Coronary artery (tissue), 2 donors: ENCODE data around the gene SBF1.

Experiments
- DNase-seq: peaks from one replicate; pipeline ENCODE4 v3.0.0-alpha.2; 2017; ENCODE audit warnings: low spot score
- H3K27ac ChIP-seq, 2 donors: fragments of 200-600 bp; sonication (generic); one replicate each; pipeline ENCODE4 v1.5.1; 2016 to 2019
- H3K4me3 ChIP-seq: fragments of 200-600 bp; sonication (generic); 2 replicates; pipeline ENCODE4 v1.5.1; 2016; ENCODE audit warnings: mild to moderate bottlenecking, moderate library complexity
- TF ChIP-seq, protein P1 (sequence below): fragments of 200-600 bp; sonication (generic); IDR thresholded peaks from one replicate; pipeline ENCODE4 v1.5.1; 2019; ENCODE audit warnings: antibody characterized with exemption

The SBF1 gene

DNA sequence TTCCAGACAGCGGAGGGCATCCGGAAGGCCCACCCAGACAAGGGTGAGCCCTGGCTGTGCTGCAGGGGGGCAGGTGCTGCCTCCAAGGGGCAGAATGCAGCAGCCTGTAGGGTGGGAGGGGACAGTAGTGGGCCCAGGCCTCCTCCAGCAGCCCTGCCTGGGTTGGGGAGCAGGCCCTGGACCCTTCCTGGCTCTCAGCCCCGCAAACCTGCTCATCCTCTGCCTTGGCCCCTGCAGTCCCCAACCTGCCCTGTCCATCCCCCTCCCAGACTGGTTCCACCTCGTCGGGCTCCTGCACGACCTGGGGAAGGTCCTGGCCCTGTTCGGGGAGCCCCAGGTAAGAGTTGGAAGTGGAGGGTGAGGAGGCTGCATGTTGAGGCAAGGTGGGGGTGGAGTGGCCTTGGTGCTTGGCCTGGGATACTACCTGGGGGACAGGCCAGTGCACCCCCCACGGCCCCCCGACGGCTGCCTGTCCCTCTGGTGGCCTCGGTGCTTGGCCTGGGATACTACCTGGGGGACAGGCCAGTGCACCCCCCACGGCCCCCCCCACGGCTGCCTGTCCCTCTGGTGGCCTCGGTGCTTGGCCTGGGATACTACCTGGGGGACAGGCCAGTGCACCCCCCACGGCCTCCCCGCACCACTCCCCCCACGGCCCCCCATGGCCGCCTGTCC, 13.3 kb upstream of the SBF1 start:
- no peak for DNase-seq
- Histone ChIP-seq H3K27ac (no peak overlapping the region), H3K4me3 (no peak overlapping the region)
- TF ChIP-seq, protein P1, sequence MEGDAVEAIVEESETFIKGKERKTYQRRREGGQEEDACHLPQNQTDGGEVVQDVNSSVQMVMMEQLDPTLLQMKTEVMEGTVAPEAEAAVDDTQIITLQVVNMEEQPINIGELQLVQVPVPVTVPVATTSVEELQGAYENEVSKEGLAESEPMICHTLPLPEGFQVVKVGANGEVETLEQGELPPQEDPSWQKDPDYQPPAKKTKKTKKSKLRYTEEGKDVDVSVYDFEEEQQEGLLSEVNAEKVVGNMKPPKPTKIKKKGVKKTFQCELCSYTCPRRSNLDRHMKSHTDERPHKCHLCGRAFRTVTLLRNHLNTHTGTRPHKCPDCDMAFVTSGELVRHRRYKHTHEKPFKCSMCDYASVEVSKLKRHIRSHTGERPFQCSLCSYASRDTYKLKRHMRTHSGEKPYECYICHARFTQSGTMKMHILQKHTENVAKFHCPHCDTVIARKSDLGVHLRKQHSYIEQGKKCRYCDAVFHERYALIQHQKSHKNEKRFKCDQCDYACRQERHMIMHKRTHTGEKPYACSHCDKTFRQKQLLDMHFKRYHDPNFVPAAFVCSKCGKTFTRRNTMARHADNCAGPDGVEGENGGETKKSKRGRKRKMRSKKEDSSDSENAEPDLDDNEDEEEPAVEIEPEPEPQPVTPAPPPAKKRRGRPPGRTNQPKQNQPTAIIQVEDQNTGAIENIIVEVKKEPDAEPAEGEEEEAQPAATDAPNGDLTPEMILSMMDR, result no peak

DNA sequence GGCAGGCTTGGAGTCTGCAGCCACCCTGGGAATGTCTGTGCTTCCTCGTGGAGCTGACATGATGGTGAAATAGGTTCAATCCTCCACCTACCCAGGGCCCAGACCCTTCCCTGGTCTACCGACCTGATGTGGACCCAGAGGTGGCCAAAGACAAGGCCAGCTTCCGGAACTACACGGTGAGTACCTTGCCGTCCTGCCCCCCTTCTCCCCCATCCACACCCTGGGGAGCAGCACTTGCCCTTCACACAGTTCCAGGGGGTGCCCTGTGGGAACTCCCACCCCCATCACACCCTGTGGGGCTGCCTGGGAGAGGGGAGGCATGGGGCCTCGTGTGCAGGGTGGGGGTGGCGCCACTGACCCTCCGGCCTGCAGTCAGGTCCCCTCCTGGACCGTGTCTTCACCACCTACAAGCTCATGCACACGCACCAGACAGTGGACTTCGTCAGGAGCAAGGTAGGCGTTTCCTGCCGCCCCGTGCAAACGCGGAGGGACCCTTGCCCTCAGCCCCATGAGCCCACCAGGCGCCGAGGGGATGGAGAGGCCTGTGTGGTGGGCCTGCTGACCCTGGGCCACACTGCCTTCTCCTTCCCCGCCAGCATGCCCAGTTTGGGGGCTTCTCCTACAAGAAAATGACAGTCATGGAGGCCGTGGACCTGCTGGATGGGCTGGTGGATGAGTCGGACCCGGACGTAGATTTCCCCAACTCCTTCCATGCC, 12.6 kb upstream of the SBF1 start:
- DNase-seq, result no peak
- Histone ChIP-seq H3K27ac (no peak overlapping the region), H3K4me3 (no peak overlapping the region)
- TF ChIP-seq, protein P1, result no peak

DNA sequence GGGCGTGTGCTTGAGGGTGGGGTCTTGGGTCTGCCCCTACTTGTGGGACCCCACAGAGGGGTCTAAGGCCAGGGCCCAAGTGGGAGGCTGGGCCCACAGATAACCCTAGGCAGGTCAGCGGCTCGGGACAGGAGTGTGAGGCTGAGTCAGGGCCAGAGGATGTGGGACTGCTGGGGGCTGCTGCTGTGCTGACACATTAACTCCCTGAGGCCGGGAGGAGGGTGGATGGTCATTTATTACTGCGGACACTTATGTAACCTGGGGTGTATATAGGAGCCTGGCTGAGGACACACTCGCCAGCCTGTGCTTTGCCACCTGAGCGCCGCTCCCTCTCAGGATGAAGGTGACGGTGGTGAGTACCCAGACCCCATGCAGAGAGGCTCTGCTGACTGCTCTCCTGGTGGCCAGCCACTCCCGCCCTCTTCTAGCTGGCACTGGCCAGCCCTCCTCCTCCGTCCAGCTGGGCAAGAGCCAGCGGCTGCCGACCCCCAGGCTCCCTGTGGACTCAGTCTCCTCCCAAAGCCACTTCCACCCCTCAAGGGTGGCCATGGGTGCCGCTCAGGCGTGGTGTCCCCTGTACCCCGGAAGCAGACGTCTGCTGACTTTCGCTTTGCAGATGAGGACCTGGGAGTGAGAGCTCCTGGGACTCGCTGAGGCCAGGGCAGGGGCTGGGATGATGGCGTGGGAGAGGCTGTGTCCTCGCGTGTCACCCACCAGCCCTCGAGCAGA, 11.9 kb upstream of the SBF1 start, which contains the start of gene MIOX:
Gene MIOX (plus strand): TSS at position 299 of the 729 bp plus-strand sequence. CDS start 39 bp downstream, at position 338.
- no peak for DNase-seq
- TF ChIP-seq, protein P1, result no peak
- no peak within 1 kb of the TSS for H3K27ac ChIP-seq
- H3K4me3 ChIP-seq, result no peak within 1 kb of the TSS

DNA sequence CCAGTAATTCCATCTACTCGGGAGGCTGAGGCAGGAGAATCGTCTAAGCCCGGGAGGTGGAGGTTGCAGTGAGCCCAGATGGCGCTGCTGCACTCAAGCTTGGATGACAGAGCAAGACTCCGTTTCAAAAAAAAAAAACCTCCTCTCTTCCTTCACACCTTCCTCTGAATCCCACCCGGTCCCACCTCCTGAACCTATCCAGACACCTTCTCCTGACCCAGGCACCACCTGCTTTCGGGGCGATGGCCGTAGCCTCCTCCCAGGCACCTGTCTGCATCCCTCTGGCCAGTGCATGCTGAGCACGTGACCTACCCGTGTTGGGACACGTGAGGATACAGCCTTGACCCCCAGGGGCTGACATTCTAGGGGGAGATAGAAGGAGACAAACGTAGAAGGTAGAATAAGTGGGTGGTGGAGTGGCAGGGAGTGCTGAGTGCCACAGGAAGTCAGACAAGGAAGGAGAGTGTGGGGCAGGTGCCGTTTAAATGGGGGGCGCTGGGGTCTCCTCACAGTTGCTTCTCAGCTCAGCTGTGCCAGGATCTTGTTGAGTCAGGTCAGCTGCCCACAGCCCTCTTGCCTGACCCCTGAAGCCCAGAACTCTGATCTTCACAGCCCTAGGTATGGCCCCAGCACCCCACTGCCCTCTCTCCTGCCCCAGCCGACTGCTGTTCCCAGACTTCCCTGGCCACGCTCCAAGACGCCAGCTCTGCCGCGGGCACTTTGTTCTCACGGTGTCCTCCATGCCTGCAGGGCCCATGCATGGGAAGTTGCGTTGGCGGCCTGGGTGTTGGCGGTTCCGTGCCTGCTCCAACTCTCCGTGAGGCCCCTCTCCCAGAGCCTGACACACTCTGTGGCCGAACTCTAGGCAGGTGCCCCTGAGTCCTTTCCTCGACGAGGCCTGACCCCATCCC, 10.6 kb upstream of the SBF1 start:
- TF ChIP-seq, protein P1, result no peak
- Histone ChIP-seq H3K27ac (no peak overlapping the region), H3K4me3 (no peak overlapping the region)
- DNase-seq, result no peak

DNA sequence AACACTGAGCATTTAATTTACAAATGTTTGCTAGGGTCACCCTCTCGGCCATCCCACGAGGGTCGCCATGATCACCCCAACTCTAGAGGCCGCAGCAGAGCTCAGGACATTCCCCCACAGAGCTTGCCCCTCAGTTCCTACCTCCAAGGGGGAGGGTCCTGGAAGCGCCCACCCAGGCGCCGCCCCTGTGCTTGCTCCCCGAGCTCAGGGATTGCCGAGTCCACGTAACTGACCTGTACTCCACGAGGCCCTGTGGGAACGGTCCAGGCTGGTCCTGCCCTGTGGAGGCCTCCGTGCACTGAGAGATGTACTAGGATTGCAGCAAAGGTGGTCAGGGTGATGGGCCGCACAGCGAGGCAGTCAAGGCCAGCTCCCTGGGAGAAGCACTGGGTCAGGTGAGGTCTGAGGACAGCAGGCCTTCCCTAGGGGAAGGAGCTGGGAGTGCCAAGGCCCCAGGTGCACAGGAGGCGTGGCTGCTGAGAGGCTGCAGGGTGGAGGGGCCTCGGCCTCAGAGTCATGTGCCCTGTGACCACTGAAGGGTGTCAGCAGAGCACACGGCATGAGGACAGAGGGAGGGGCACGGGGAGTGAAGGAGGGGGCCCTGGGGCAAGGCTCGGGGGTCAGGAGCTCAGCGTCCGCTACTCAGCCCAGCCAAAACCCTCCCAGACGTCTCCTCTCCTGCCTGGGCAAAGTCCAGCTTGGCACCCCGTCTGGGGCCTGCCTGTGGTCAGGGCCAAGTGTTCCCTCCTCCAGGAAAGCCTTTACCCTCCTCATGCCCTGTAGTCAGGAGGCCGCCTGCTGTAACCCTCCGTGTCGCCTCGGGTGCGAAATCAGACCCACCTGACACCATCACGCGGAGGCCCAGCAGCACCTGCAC, 9.4 kb upstream of the SBF1 start:
- TF ChIP-seq, protein P1, result no peak
- DNase-seq, result no peak
- Histone ChIP-seq H3K27ac (no peak overlapping the region), H3K4me3 (no peak overlapping the region)

DNA sequence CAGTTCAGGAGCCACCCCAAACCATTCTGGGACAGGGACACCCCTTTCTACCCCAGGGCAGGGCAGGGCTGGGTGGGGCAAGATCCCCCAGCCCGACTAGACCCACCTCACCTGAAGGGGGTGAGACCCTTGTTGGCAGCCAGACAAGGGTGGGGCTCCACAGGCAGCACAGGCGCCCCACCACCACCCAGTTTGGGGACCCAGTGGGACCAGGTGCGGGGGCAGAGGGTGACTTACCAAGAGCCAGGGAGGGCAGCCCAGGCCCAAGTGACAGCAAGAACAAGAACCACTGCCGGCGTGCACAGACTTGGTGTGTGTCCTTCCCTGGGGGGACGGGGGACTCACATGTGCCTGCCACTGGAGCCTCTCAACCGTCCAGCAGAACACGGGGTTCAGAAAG, 8.7 kb upstream of the SBF1 start:
- no peak for DNase-seq
- Histone ChIP-seq H3K4me3 (no peak overlapping the region), H3K27ac (no peak overlapping the region)
- TF ChIP-seq, protein P1, result no peak
